ENCODE data around the gene IPO13.

DNA sequence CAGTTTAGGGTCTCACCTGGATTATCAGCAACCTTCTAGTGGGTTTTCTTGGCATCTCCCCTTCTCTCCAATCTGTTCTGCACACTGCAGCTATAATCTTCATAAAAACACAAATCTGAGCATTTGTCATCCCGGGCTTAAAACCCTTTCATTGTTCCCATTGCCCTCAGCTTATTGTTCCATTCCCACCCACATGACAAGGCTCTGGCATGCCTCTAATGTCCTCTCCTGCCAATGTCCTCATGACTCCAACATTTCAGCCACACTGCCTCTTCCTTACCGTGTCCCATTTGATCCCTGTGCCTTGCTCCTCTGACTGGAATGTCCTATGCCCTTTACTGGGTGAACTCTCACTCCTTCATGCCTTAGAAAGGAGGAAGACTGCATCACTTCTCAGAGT, 15.6 kb downstream of the IPO13 start:
- TF ChIP-seq, protein P1, sequence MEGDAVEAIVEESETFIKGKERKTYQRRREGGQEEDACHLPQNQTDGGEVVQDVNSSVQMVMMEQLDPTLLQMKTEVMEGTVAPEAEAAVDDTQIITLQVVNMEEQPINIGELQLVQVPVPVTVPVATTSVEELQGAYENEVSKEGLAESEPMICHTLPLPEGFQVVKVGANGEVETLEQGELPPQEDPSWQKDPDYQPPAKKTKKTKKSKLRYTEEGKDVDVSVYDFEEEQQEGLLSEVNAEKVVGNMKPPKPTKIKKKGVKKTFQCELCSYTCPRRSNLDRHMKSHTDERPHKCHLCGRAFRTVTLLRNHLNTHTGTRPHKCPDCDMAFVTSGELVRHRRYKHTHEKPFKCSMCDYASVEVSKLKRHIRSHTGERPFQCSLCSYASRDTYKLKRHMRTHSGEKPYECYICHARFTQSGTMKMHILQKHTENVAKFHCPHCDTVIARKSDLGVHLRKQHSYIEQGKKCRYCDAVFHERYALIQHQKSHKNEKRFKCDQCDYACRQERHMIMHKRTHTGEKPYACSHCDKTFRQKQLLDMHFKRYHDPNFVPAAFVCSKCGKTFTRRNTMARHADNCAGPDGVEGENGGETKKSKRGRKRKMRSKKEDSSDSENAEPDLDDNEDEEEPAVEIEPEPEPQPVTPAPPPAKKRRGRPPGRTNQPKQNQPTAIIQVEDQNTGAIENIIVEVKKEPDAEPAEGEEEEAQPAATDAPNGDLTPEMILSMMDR (IDR thresholded peaks at IDR 0.05): no peak
- TF ChIP-seq POLR2A (IDR thresholded peaks at IDR 0.05): no peak
